Neural cell (in vitro differentiated cells): Measurements from ENCODE around the gene ODC1.

Experiments
- CTCF ChIP-seq: fragments of 450-650 bp; IDR thresholded peaks from 2 replicates; pipeline ENCODE4 v1.5.1; 2014; ENCODE audit warnings: antibody characterized with exemption, mild to moderate bottlenecking, moderate library complexity; ENCODE audit not compliant: poor library complexity, severe bottlenecking
- EP300 ChIP-seq: fragments of 450-650 bp; conservative IDR thresholded peaks from 2 replicates; pipeline ENCODE4 v1.6.1; 2014; ENCODE audit warnings: antibody characterized with exemption, mild to moderate bottlenecking, moderate library complexity; ENCODE audit not compliant: poor library complexity, severe bottlenecking
- EZH2 ChIP-seq: fragments of 200-600, 300-800 bp; shearing (Covaris generic), sonication (generic); IDR thresholded peaks from 2 replicates; pipeline ENCODE4 v1.6.1; 2014; ENCODE audit warnings: antibody characterized with exemption, low read length, borderline replicate concordance, mild to moderate bottlenecking; ENCODE audit not compliant: insufficient read depth, poor library complexity, severe bottlenecking
- MXI1 ChIP-seq: fragments of 450-650 bp; conservative IDR thresholded peaks from 2 replicates; pipeline ENCODE4 v1.6.1; 2014; ENCODE audit warnings: antibody characterized with exemption, mild to moderate bottlenecking; ENCODE audit not compliant: poor library complexity, severe bottlenecking
- POLR2AphosphoS5 ChIP-seq: IDR thresholded peaks from 2 replicates; pipeline ENCODE4 v1.6.1; 2012

DNA sequence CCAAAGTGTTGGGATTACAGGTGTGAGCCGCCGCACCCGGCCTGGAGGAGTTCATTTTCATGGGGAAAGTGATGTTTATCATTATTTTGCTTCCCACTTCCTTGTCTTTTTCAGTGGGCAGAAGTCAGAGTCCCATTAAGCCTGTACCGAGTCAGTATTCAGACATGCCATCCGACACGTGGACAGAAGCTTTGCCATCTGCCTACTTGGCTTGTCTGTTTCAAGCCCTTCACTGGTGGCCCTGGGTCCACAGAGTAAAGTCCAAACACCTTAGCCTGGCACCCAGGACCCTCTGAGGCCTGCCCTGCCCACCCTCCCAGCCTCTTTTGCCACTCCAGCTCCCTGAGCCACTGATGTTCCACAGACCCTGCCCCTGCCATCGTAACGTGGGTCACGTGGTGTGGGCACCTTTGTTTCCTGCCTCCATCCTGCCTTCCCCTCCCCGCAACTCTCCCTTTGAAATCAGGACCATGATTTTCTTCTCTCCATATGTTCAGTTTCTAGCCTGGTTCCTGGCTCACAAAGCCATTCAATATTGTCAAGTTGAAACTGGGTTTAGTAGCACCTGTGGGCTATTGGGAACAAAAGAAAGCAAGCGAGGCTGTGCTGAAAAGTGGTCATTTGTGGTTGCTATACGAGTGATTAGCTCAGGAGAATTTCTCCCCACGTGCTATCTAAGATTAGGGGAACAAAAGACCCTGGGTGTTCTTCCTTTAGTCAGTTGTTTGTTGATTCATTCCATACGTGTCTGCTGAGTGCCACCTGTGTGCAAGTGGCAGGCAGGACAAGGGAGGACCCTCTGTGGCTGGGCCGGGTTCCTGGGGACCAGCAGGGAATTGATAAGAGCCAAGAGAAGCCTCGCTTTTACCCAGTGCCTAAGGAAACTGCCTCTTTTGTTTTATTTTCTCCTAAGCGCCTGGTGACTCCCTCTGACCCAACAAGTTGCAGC is 5.1 kb upstream of the ODC1 start:
- TF ChIP-seq CTCF (no peak), POLR2AphosphoS5 (no peak), EZH2 (no peak), EP300 (no peak), MXI1 (no peak)
